HepG2 (cell line): ENCODE measurements around the gene CERS4. TPM values are rescaled to one million over a fixed set of nuclear protein-coding genes. Genes with fewer than 3 reads are reported as not detected.

Source experiments
- BCLAF1 ChIP-seq: fragments of 450-650 bp; IDR thresholded peaks from 2 replicates; pipeline ENCODE4 v1.6.1; 2017; ENCODE audit warnings: mild to moderate bottlenecking
- GMEB2 ChIP-seq: IDR thresholded peaks from 2 replicates; pipeline ENCODE4 v1.6.1; 2016; ENCODE audit warnings: missing biosample characterization, missing genetic modification reagents, low read depth
- HOXA7 ChIP-seq: sonication (generic); formaldehyde crosslinking; IDR thresholded peaks from 2 replicates; pipeline ENCODE4 v1.8.1; 2022; ENCODE audit warnings: mild to moderate bottlenecking, missing genetic modification reagents, moderate library complexity
- MEIS2 ChIP-seq: sonication (generic); formaldehyde crosslinking; IDR thresholded peaks from 2 replicates; pipeline ENCODE4 v1.9.0; 2021; ENCODE audit warnings: mild to moderate bottlenecking, missing genetic modification reagents
- POLR2AphosphoS2 ChIP-seq: IDR thresholded peaks from 2 replicates; pipeline ENCODE4 v1.6.1; 2011; ENCODE audit warnings: low read depth, low read length, improper control_type of control experiment
- YY1 ChIP-seq: IDR thresholded peaks from 2 replicates; pipeline ENCODE4 v1.6.1; 2011; ENCODE audit warnings: low read length, low read depth, moderate library complexity, mild to moderate bottlenecking; ENCODE audit not compliant: insufficient read depth, insufficient replicate concordance
- ZBTB10 ChIP-seq: sonication (generic); formaldehyde crosslinking; IDR thresholded peaks from 2 replicates; pipeline ENCODE4 v1.4.0; 2020; ENCODE audit warnings: missing genetic modification reagents, borderline replicate concordance
- ZNF12 ChIP-seq: sonication (generic); formaldehyde crosslinking; IDR thresholded peaks from 2 replicates; pipeline ENCODE4 v1.5.0; 2020; ENCODE audit warnings: missing genetic modification reagents
- ZNF180 ChIP-seq: sonication (generic); formaldehyde crosslinking; IDR thresholded peaks from 2 replicates; pipeline ENCODE4 v1.4.0; 2020; ENCODE audit warnings: low read depth, missing genetic modification reagents, borderline replicate concordance
- ZNF234 ChIP-seq: sonication (generic); formaldehyde crosslinking; conservative IDR thresholded peaks from 2 replicates; pipeline ENCODE4 v1.5.1; 2020; ENCODE audit warnings: mild to moderate bottlenecking, missing genetic modification reagents
- ZNF441 ChIP-seq: sonication (generic); formaldehyde crosslinking; IDR thresholded peaks from 2 replicates; pipeline ENCODE4 v1.7.0; 2021; ENCODE audit warnings: missing genetic modification reagents, borderline replicate concordance
- ZNF512 ChIP-seq: sonication (generic); formaldehyde crosslinking; IDR thresholded peaks from 2 replicates; pipeline ENCODE4 v1.4.0; 2020; ENCODE audit warnings: mild to moderate bottlenecking, missing genetic modification reagents
- ZNF556 ChIP-seq: sonication (generic); formaldehyde crosslinking; IDR thresholded peaks from 2 replicates; pipeline ENCODE4 v1.4.0; 2020; ENCODE audit warnings: mild to moderate bottlenecking, missing genetic modification reagents, borderline replicate concordance
- ZNF605 ChIP-seq: sonication (generic); formaldehyde crosslinking; IDR thresholded peaks from 2 replicates; pipeline ENCODE4 v1.8.0; 2022; ENCODE audit warnings: mild to moderate bottlenecking, missing genetic modification reagents
- polyA plus RNA-seq, 8 experiments: library from polyadenylated mRNA; depleted of rRNA in 3 of 8; stranded (reverse) in 7 of 8; unstranded in 1 of 8; fragments of >200 nt; fragmentation: Illumina TruSeq in 4 of 8; extraction: Trizol in 4 of 8; gene quantifications; 2 replicates each; pipeline versions ENCODE4 v1.2.1 to v1.2.3, GENCODE V29; 2011 to 2016; ENCODE audit warnings: low read depth in 4 of 8, missing spikeins in 1 of 8, mixed read lengths in 1 of 8; ENCODE audit not compliant: insufficient read depth in 1 of 8
- total RNA-seq, 5 experiments: library from RNA; depleted of rRNA; stranded (reverse); fragments of >200 nt; fragmentation: Illumina TruSeq; extraction: Trizol; gene quantifications; 2 replicates each; pipeline ENCODE4 v1.2.3, GENCODE V29; 2016; ENCODE audit warnings: low read depth in 1 of 5

CERS4 gene
- total and polyA plus RNA-seq, 2 of the 13 experiments (the other 11 are each of a cell fraction or from before 2014, with no cell fraction given) = 74.7 to 83.5 TPM

GRCh38 chr19:8209462-8210378, 550 bp downstream of the CERS4 start (continued):
- TF ChIP-seq ZNF441 (CRISPR knock-in tag) (peak; percentile 32; the same call in 1 of the 2 replicates), MEIS2 (CRISPR knock-in tag) (no peak; the same call in 1 of the 2 replicates), ZNF12 (CRISPR knock-in tag) (no peak), ZNF605 (CRISPR knock-in tag) (no peak), ZNF512 (CRISPR knock-in tag) (no peak), ZNF180 (CRISPR knock-in tag) (no peak), HOXA7 (CRISPR knock-in tag) (no peak), ZBTB10 (CRISPR knock-in tag) (no peak), ZNF234 (CRISPR knock-in tag) (no peak), GMEB2 (CRISPR knock-in tag) (no peak), YY1 (no peak), POLR2AphosphoS2 (no peak), BCLAF1 (no peak), ZNF556 (no peak)
